ENCODE measurements around the gene TMPRSS7. TPM values are rescaled to one million over a fixed set of nuclear protein-coding genes. Genes with fewer than 3 reads are reported as not detected.
"Not testable (repeated sequence)": the region's sequence is repeated elsewhere in the genome, so short reads cannot be mapped to it uniquely, and the experiment has no call there.

The TMPRSS7 gene
- total RNA-seq, 2 donors from 2014 or later = not detected

DNA sequence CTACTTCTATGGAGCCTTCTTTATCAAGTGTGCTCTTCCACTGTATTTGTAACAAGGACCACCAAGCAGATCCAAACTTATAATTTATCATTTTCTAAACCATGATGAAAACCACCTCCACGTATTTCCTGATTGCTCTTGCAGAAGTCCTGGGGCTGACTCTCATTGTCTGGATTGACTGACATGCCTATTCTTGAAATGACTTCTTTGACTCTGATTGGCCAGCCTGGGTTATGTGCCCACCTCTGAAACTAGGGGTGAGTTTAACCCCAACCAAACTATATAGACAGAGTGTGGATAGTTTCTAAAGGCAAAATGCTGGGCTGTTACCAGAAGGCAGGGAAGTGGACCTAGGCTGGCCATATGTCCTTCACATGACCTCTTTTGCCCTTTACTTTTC, 12.7 kb downstream of the TMPRSS7 start:
- DNase-seq = no peak
- intact Hi-C loops (cut with DNase I) = no loop called here
- ATAC-seq = no peak

DNA sequence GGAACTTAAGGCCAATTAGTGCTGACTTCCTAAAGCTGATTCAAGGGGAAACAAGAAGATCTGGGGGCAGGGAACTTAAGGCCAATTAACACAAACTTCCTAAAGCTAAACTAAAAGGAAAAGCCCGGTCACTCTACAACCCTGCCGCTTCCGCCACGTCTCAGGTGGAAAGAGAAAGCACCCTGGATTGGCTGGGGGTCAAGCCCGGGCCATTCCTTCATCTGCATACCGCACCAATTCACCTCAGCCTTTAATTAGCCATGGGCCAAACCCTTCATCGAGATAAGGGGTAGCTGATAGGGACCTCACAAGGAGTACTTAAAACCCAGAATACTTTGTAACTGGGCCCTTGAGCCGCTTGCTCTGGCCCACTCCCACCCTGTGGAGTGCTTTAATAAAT, 14.4 kb downstream of the TMPRSS7 start:
- intact Hi-C loops (cut with DNase I) = no loop called here
- ATAC-seq = no peak
- no peak for DNase-seq

DNA sequence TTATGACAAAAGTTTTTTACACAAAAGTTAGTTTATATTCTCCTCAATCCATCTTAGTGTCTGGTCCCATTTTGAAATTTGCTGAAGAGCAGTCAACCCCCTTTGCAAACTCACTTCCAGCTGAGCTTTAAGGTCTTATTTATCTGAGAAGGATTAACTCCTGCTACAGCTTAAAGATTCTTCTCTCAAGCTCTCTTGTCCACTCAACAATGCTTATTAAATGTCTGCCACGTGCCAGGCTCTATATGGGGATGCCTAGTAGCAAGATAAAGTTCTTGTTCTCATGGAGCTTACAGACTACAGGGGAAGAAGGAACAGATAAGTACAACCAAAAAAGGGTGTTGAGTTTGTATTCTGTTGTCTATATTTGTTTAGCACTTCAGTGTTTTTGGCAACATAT, 18.7 kb downstream of the TMPRSS7 start:
- ATAC-seq (no peak), DNase-seq (no peak)
- intact Hi-C loops (cut with DNase I) = no loop called here

DNA sequence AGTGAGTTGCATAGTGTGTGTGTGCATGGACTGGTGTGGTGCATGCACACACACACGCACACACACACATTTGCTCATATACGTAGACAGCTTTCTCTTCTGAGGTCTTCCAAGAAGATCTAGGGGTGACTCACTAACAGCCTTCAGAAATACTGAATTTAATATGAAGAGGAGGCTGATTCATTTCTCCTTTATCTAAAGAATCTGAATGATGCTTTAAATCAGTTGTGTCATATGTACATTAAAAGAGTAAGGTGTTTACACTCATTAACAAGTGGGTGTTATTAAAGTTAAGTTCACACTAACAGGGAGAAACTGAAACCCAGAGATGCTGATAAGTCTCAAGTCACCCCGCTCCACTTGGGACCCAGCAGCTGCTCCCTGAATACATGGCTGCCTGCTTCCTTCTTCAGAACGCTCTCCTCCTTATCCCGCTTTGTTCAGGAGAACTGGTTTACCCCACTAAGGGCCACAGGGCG, 22.0 kb downstream of the TMPRSS7 start:
- DNase-seq (no peak), ATAC-seq (no peak)
- intact Hi-C loops (cut with DNase I) = no loop called here

DNA sequence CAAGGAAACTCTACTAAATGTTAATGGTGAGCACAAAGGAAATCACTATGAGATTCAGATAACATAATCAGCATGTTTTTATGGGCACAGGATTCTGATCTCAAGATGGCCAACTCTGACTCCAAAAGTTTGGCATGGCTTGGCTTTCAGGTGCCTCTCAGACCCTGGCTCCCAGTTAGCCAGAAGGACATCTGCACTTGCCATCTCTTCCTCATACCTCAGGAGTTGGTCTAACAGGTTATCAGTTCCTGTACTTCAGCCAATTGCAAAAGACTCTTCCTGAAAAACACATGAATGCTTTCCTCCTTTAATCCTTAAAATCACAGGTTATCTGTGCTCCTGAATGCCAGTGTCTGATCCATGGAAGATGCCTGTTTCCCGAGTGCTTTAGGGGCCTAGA, 25.0 kb downstream of the TMPRSS7 start:
- intact Hi-C loops (cut with DNase I) = no loop called here
- no peak for DNase-seq
- no peak for ATAC-seq

DNA sequence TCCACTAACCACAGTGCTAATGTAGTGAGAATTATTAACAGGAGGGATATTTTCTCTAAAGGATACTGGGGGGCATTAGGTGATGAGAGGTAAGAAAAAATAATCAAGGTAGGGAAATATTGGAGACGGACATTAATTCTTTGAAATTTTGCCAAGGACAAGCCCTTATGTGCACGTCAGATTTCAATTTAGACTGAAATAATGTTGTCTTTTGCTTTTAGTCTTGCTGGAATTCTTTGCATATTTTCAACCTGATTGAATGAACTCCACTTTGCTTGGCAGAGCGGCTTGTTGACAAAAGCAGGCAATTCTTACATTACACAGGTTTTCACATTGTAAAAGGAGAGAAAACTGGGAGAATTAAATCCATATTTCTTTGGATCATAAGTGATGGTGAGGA, 26.6 kb downstream of the TMPRSS7 start:
- DNase-seq (no peak), ATAC-seq (peak in 1 of 2 donors; percentile 32)
- intact Hi-C loops (cut with DNase I) = no loop called here

DNA sequence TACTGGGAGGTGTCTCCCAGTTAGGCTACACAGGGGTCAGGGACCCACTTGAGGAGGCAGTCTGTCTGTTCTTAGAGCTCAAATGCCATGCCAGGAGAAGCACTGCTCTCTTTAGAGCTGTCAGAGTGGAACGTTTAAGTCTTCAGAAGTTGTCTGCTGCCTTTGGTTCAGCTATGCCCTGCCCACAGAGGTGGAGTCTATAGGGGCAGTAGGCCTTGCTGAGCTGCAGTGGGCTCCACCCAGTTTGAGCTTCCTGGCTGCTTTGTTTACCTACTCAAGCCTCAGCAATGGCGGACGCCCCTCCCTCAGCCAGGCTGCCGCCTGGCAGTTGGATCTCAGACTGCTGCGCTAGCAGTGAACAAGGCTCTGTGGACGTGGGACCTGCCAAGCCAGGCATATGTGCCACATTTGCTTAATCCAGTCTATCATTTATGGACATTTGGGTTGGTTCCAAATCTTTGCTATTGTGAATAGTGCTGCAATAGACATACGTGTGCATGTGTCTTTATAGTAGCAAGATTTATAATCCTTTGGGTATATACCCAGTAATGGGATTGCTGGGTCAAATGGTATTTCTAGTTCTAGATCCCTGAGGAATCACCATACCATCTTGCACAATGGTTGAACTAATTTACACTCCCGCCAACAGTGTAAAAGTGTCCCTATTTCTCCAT, 38.0 kb downstream of the TMPRSS7 start:
- ATAC-seq; DNase-seq; intact Hi-C loops (cut with DNase I): not testable (repeated sequence)

DNA sequence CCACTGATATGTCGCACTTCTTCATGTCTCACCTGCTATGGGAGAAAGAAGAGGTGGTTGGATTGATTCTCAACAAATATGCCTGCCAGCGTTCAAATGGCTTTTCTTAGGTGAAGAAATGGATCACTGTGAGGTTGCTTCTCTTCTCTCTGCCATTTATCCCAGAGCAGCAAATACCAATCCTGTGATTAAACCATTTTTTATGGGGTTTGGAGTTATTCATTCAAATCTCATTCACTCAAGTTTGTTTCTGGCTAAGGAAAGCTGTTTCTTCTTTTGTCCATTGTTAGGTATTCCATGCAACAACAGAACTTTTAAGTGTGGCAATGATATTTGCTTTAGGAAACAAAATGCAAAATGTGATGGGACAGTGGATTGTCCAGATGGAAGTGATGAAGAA, 39.5 kb downstream of the TMPRSS7 start:
- no peak for DNase-seq
- intact Hi-C loops (cut with DNase I) = no loop called here
- ATAC-seq = no peak

DNA sequence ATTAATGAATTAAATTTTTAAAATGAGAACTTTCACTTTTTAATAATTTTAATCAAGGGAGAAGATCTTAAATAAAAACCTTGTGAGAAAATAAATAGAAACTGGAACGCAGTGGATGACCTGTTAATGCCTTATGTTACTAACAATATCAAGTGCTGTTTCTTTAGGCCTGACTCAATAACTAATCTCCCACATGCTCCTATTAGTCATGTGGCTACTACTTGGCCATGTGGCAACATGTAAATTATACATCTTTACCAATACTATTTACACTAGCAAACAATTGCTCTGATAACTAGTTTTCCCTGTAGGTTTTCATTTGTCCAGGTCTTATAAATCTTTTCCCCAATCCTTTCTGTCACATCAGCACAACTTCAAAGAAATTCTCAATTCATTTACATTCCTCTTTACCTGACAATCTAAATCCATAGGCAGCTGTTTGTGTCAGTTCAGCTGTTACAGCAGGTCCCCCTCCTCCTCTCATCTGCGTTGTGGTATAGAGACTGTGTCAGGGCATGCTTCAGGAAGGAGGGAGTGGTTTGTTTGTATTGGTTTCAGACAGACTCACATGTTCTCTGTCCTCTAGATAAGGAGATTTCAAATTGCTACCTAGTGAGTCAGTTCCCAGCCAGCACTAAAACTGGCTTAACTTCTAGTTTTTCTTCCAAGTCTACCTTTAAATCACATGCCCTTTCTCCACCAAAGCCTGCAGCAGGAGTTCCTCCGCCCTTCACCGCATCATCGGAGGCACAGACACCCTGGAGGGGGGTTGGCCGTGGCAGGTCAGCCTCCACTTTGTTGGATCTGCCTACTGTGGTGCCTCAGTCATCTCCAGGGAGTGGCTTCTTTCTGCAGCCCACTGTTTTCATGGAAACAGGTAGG, 40.3 kb downstream of the TMPRSS7 start:
- DNase-seq = no peak
- ATAC-seq = peak; percentile 19 to 97
- intact Hi-C loops (cut with DNase I) = no loop called here

DNA sequence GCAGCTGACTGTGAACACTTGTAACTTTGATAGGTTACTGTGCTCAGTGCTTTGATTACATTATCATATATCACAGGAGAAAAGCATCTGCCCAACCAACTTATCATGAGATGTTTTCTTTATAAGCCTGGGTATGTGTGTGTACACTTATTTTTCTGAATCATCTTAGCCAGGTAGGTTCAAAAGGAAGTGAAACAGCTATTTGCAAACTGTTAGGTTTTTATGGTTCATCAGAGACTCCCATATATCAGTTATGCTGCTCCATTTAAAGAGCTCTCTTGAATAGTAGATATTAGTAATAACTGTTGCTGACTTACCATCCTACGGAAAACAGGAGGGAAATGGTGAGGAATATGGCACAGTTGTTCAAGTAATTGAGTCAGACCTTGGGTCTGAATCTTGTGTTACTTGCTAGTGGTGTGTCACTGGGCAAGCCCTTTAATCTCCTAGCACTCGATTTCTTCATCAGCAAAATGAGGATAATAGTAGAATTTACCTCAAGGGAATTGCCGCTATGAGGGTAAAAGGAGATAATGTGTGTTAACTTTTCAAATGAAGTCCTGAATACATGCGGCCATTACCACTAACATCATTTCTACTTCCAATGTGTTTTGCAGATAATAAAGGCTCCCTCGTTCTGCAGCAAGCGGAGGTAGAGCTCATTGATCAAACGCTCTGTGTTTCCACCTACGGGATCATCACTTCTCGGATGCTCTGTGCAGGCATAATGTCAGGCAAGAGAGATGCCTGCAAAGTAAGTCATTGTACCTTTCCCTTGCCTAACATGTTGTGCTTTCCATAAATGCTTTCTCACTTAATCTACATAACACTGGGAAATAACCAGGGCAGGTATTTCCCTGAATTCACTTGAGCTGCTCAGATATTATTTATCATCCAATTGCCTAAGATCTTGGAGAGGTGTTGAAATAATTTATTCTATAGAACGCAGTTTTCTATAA, 43.9 kb downstream of the TMPRSS7 start:
- ATAC-seq (no peak), DNase-seq (no peak)
- intact Hi-C loops (cut with DNase I) = no loop called here

DNA sequence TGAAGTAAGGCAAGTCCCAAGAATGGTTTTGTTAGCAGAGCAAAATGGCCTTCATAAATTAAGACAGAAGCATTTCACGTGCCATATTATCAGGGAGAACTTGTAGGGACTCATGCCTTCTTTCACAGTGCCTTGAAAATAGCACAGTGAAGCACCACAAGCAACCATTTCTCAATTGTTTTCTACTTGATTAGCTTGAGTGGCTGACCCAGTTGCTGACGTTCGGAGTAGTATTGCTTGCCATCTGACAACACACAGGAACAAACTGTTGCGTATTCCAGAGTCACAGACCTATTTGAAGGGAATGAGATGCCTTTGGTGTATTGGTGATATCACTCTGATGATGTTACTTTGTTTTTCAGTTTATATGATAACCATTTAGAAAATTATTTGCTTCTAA, 48.7 kb downstream of the TMPRSS7 start:
- DNase-seq (no peak), ATAC-seq (no peak)
- intact Hi-C loops (cut with DNase I) = no loop called here

DNA sequence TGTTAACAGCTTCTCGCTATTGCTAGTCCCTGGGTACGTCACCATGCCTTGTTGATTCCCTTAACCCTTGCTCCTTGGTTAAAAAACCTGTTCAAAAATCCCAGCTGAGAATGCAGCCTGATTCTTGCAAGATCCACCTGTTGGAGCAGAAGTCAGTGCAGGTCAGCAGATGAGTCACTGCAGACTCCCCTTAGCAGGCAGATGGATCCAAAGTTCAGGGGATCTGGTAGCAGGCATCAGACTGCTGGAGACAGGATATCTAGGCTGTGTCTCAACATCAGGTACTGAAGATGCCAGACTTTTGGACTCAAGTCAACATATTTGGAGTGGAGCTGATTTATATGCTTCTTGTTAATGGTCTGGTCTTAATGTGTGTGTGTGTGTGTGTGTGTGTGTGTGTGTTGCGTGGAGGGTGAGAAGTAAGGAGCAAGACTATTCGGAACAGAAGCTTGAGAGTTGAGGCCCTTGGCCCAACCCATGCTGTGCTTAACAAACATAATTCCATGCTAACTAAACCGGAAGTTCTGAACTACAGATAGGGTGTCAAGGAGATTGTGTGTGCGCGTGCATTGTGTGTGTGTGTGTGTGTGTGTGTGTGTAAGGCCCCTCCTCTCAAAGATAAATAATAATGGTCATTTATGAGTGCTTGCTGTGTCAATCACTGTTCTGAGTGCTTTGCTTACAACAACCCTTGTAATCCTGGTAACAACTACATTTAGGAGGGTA, 50.6 kb downstream of the TMPRSS7 start:
- ATAC-seq (peak in 1 of 2 donors; percentile 21), DNase-seq (no peak)
- intact Hi-C loops (cut with DNase I) = no loop called here

DNA sequence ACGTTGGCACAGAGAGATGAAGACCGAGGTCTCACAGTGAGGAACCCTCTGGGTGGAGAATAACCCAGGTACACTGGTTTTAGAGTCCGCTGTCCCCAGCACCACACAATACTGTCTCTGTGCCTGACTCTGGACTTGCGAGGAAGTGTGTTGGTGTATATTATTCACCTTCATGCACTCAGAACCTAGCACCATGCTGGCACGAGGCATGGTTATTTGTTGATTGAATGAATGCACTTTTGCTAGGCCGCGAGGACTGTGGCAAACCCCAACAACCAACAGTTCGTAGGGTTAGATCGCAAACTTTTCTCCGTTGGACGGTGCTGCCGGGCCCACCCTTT, 51.2 kb downstream of the TMPRSS7 start:
- DNase-seq (no peak), ATAC-seq (peak in 1 of 2 donors; percentile 2)
- intact Hi-C loops (cut with DNase I) = no loop called here

DNA sequence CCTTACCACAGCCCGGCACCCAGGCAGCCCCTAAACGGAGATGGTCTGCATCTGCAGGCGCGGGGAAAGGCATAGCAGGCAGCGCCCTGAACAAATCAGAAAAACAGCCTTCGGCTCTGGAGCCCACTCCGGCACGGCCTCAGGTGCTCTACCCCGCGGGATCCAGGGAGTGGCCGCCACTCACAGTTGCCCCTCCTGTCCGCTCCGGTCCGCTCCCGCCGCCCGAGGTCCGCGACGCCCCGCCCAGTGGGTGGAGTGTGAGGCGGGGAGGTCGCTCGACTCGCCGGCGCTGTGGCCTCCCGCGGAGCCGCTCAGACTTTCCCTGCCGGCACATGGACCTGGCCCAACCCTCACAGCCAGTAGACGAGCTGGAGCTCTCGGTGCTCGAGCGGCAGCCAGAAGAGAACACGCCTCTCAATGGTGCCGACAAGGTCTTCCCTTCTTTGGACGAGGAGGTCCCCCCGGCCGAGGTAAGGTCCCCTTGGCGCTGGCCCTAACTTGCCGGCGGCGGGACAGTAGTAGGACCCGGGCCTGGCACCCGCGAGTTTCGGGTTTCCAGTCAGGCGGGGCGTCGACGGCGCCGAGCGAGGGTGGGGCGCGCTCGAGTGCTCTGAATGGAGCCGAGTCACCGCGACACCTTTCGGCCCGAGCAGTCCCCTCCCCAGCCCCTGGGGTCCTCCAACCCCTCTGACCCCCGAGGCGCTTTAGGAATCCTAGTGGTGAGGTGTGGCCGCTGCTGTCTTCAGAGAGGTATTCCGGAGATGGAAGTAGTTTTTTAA, 51.7 kb downstream of the TMPRSS7 start, which contains the start of gene C3orf52:
Gene C3orf52, plus strand, starts transcription at position 314 of the 779 bp plus-strand sequence. Its CDS starts 19 bp downstream, at position 333.
- intact Hi-C loops (cut with DNase I) = no loop called here
- DNase-seq (peak; percentile 89), ATAC-seq (peak; percentile 98)

DNA sequence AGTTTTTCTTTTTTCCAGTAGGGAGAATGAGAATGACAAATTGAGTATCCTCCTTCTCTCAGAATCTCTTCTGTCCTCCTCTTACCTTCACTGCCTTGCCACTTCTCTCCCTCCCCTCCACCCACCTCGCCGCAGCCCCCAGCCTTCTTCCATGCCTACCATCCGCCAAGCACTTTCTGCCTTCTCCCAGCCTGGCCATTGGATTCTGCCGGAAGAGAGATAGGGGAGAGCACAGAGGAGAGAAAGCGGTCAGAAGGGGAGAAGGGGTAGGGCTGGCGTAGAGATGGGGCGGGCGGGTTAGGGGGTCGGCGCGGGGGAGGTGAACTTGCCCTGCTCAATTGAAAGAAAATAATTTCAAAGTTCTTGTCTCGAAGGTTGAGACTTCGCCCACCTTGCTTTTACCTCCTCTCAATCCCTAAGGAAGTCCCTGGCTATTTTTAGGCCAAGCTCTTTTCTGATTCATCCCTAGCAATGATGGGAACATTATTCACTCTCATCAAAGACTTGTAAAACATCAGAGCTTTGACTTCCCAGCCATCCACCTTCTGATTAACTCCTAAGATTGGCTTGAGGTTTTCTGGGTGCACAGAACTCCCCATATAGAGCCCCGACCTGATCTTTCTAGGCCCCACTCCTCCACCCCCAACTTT, 52.5 kb downstream of the TMPRSS7 start:
- no peak for DNase-seq
- ATAC-seq = peak; percentile 6 to 59
- intact Hi-C loops (cut with DNase I) = no loop called here

DNA sequence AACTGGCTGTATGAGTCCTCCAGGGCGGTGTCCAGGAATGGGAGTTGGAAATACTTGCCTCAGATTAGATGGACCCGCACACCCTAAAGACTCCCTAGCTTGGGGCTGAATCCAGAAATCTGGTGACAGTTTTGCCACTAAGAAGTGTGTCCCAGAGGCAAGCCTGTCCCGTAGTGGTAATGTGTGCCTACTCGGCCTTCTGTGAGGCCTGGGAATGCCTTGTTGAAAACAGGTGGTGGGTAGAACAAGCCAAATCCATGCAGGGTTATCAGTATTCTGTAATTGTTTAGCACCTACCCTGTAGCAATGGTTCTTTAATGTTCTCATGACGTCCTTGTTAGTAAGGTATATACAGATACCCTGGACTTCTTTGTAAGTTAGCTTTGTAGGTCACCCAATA, 53.2 kb downstream of the TMPRSS7 start:
- ATAC-seq (no peak), DNase-seq (no peak)
- intact Hi-C loops (cut with DNase I) = no loop called here

DNA sequence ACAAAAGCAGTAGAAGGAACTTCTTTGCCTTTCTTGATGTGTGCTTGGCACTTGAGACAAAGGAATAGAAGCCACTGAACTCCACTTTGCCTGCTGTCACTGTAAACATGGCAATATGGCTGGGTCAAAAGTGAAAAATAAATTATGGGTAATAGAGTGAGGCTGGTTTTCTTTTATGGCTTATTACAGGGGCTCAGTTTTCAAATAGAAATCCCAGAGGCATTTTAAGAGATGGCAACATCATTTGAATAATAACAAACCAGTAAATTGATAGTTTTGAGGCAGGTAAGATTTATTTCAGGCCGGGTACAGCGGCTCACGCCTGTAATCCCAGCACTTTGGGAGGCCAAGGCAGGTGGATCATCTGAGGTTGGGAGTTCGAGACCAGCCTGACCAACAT, 54.4 kb downstream of the TMPRSS7 start:
- ATAC-seq (no peak), DNase-seq (no peak)
- intact Hi-C loops (cut with DNase I) = no loop called here

Measured in left cardiac atrium (tissue), 4 donors.